Pancreas (tissue), 10 donors: ENCODE data around the gene POLD2. TPM values are rescaled to one million over a fixed set of nuclear protein-coding genes. Genes with fewer than 3 reads are reported as not detected.

ENCODE experiments used
- ATAC-seq, 4 donors: fragments of 200-7000 bp; cut with Tn5 transposase; one replicate each; pipeline versions ENCODE4 v1.8.0 to v1.9.1; 2020; ENCODE audit warnings: mild to moderate bottlenecking in 4 of 4, moderate library complexity in 4 of 4
- DNase-seq, 6 donors: peaks; one replicate each; pipeline ENCODE4 v3.0.0-alpha.2; 2020
- FAIRE-seq: peaks from 2 replicates; lab custom pipeline; 2012; peaks lifted over from hg19 to GRCh38; lab: Jason Lieb, UNC
- H3K27ac ChIP-seq, 4 donors: fragments of 200-600 bp; sonication (generic); 1 replicate in 3 of 4; 2 replicates in 1 of 4; pipeline versions ENCODE4 v1.5.0 to v1.8.0; 2020
- H3K27me3 ChIP-seq, 4 donors: fragments of 200-600 bp; one replicate each; pipeline ENCODE4 v1.8.0; 2021
- H3K36me3 ChIP-seq, 3 donors: fragments of 200-600 bp; sonication (generic) in 1 of 3; one replicate each; pipeline versions ENCODE4 v1.5.0 to v1.8.0; 2020 to 2021
- H3K4me1 ChIP-seq, 3 donors: fragments of 200-600 bp; one replicate each; pipeline ENCODE4 v1.8.0; 2021
- H3K4me3 ChIP-seq, 4 donors: fragments of 200-600 bp; sonication (generic) in 2 of 4; one replicate each; pipeline versions ENCODE4 v1.5.0 to v1.8.0; 2020 to 2021
- H3K9me3 ChIP-seq, 4 donors: fragments of 200-600 bp; one replicate each; pipeline ENCODE4 v1.8.0; 2021
- WGBS, 2 donors: extraction: QIAGEN DNeasy Blood & Tissue Kit; methylation state at CpG; one replicate each; pipeline ENCODE4 v1.1.7; 2013; 5-methylcytosine and 5-hydroxymethylcytosine counted together
- intact Hi-C, 3 donors: fragments of 100-400 bp; cut with DNase I; formaldehyde crosslinking; loops; one replicate each; pipeline versions ENCODE4 v1.11.1 to v1.14.2; 2022
- polyA plus RNA-seq, 2 donors: library from polyadenylated mRNA; stranded (reverse); fragments of 200-250 nt; gene quantifications; one replicate each; pipeline ENCODE4 v1.2.3, GENCODE V29; 2013
- total RNA-seq, 6 donors: library from RNA; stranded (reverse); fragmentation: NEBNext Ultra II Directional in 4 of 6; extraction: Animal tissue kit (Norgen Biotek cat#: 25700) in 4 of 6; gene quantifications; one replicate each; pipeline versions ENCODE4 v1.2.1 to v1.2.4, GENCODE V29; 2021 to 2023
- TF ChIP-seq, protein P1 (sequence below), 4 donors: fragments of 200-600 bp; sonication (generic) in 3 of 4; IDR thresholded peaks; one replicate each; pipeline versions ENCODE4 v1.5.0 to v1.8.0; 2021; ENCODE audit warnings: antibody characterized with exemption in 4 of 4
- donor health status: healthy with polysubstance abuse.
- donor health status: DM: no; HTN: no; CAD: no; lungs with moderate emphysema.
- donor health status: DM: no; HTN: no; CAD: no.
- donor health status: control.
- donor health status: control.
- donor health status: Bipolar disorder and iron deficiency.
- donor health status: DM: yes; HTN: yes; CAD: no.
- donor health status: DM: no; HTN: no; CAD: no.
- donor health status: DM: no; HTN: no; CAD: no.
- donor health status: DM: yes; HTN: yes; CAD: no.

Gene POLD2
- total and polyA plus RNA-seq, 8 donors = 40.6 to 86.4 (median 54.7) TPM

- DNase-seq = peak; percentile 76 to 88 (median 83)
- Histone ChIP-seq H3K36me3 (no peaks in the 10 kb centered on the region), H3K27me3 (no peaks in the 10 kb centered on the region), H3K9me3 (no peaks in the 10 kb centered on the region), H3K27ac (peak overlapping the region; percentile 0 to 43 (median 22)), H3K4me1 (no peaks in the 10 kb centered on the region), H3K4me3 (peak overlapping the region in 2 of 4 donors; percentile 3 to 19)
- peak; percentile 83 to 97 (median 86) for ATAC-seq
- no peak for FAIRE-seq
- intact Hi-C loops = no loop called here
- 16 to 30% methylated on average over 34 to 64 of the region's 65 CpGs for WGBS, 2 donors
- TF ChIP-seq, protein P1, sequence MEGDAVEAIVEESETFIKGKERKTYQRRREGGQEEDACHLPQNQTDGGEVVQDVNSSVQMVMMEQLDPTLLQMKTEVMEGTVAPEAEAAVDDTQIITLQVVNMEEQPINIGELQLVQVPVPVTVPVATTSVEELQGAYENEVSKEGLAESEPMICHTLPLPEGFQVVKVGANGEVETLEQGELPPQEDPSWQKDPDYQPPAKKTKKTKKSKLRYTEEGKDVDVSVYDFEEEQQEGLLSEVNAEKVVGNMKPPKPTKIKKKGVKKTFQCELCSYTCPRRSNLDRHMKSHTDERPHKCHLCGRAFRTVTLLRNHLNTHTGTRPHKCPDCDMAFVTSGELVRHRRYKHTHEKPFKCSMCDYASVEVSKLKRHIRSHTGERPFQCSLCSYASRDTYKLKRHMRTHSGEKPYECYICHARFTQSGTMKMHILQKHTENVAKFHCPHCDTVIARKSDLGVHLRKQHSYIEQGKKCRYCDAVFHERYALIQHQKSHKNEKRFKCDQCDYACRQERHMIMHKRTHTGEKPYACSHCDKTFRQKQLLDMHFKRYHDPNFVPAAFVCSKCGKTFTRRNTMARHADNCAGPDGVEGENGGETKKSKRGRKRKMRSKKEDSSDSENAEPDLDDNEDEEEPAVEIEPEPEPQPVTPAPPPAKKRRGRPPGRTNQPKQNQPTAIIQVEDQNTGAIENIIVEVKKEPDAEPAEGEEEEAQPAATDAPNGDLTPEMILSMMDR (IDR thresholded peaks at IDR 0.05) = no peak
These were observed 22.9 kb upstream of the POLD2 start for GRCh38 chr7:44145969-44146911.

DNA sequence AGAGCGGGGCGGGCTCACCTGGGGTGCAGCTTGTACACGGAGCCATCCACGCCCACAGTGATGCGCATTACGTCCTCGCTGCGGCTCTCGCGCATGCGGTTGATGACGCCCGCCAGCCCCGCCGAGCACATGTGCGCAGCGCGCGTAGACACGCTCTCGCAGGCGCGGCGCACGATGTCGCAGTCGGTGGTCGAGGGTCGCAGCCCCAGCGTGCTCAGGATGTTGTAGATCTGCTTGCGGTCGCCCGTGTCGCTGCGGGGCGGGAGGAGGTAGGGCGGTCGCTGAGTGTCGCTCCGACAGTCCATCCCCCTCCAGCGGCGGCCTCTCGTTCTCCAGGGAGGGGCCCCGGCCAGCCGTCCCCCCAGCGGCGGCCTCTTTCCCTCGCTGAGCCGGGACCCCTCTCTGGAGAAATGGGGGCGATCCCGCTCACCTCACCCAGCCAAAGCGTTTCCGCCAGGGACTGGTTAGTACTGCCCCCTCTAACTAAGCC, 22.2 kb upstream of the POLD2 start:
- WGBS, 2 donors = 23 to 31% methylated on average over 47 to 53 of the region's 53 CpGs
- H3K4me1 ChIP-seq = no peaks in the 10 kb centered on the region
- H3K27me3 ChIP-seq = no peaks in the 10 kb centered on the region
- FAIRE-seq (no peak), DNase-seq (peak in 1 of 6 donors; percentile 56), ATAC-seq (peak in 1 of 4 donors; percentile 2)
- no peaks in the 10 kb centered on the region for H3K36me3 ChIP-seq
- intact Hi-C loops = no loop called here
- no peak overlapping the region for H3K27ac ChIP-seq
- TF ChIP-seq, protein P1 (IDR thresholded peaks at IDR 0.05) = no peak
- no peaks in the 10 kb centered on the region for H3K9me3 ChIP-seq
- peak overlapping the region in 2 of 4 donors; percentile 3 to 19 for H3K4me3 ChIP-seq

DNA sequence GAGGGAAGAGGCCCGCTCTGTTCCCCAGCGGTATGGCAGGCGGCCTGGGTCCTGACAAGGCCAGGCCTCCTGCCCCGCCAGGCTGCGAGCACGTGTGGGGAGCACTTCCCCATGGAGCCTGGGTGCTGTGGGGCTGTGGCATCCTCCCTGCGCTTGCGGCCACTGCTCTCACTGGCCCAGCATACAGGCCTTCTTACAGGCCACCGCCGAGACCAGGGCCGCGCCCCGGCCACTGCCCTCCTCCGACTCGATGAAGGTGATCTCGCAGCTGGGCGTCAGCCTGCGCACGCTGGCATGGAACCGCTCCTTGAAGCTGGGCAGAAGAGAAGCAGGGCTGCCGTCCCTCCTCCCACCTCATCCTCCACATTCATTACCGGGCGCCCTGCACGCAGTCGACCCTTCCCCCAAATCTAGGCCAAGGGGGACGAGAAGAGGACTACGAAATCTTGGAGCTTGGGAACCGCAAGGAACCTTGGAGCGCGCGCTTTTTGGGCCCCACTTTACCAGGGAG, 21.7 kb upstream of the POLD2 start:
- Histone ChIP-seq H3K36me3 (no peaks in the 10 kb centered on the region), H3K4me1 (no peaks in the 10 kb centered on the region), H3K27me3 (no peaks in the 10 kb centered on the region), H3K4me3 (no peak overlapping the region), H3K27ac (no peak overlapping the region), H3K9me3 (no peaks in the 10 kb centered on the region)
- peak in 1 of 6 donors; percentile 73 for DNase-seq
- 82 to 86% methylated on average over 20 to 31 of the region's 31 CpGs for WGBS, 2 donors
- intact Hi-C loops = no loop called here
- TF ChIP-seq, protein P1 (IDR thresholded peaks at IDR 0.05) = no peak
- ATAC-seq = no peak
- FAIRE-seq = no peak

DNA sequence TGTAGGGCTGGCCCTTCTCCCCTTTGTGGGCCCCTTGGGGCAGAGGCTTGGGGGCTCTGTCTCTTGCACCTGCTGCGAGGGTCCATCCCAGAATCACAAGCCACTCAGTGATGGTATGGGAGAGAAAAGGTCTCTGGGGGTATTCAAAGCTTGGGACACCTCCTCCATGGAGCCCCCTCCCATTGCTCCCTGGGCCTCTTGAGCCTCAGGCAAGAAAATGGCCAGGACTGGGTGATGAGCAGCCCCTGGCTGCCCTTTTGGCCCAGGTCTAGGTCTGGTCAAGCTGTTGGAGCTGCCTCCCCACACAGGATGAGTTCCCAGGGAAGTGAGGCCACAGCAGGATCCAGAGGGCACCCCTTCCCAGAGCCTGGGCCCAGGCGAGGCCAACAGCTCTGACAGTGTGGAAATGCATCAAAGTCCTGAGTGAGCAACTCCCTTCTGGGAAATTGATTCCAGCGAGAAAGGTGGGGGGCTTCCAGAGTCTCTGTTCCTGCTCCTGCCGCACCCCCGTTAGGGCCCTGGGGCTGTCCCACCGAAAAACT, 21.1 kb upstream of the POLD2 start:
- peak in 1 of 6 donors; percentile 11 for DNase-seq
- no peak for ATAC-seq
- Histone ChIP-seq H3K9me3 (no peaks in the 10 kb centered on the region), H3K27me3 (no peaks in the 10 kb centered on the region), H3K4me1 (no peaks in the 10 kb centered on the region), H3K4me3 (no peak overlapping the region), H3K27ac (no peak overlapping the region), H3K36me3 (no peaks in the 10 kb centered on the region)
- TF ChIP-seq, protein P1 (IDR thresholded peaks at IDR 0.05) = no peak
- intact Hi-C loops = no loop called here
- FAIRE-seq = no peak
- WGBS, 2 donors = 90 to 94% methylated on average over 6 of the region's 6 CpGs
